RWPE2 (cell line): Measurements from ENCODE around the gene LBX2.
A peak's percentile ranks its signal among the peaks of the same experiment; 100 is the strongest.

Source experiments
- ATAC-seq: fragments of 200-7000 bp; cut with Tn5 transposase; 3 replicates; pipeline ENCODE4 v1.9.1; 2021; ENCODE audit warnings: low read depth
- DNase-seq: peaks from one replicate; pipeline ENCODE4 v3.0.0-alpha.2; 2020; ENCODE audit warnings: low spot score
- H3K27ac ChIP-seq: fragments of 450-650 bp; 2 replicates; pipeline ENCODE4 v1.5.1; 2017; ENCODE audit warnings: mild to moderate bottlenecking; ENCODE audit not compliant: poor library complexity, severe bottlenecking
- H3K27me3 ChIP-seq: fragments of 250-450 bp; sonication (Bioruptor Pico); 2 replicates; pipeline ENCODE4 v1.5.1; 2021; ENCODE audit warnings: mild to moderate bottlenecking, moderate library complexity; ENCODE audit not compliant: insufficient read depth, poor library complexity, severe bottlenecking
- H3K36me3 ChIP-seq: fragments of 250-450 bp; sonication (Bioruptor Pico); 2 replicates; pipeline ENCODE4 v1.5.1; 2020; ENCODE audit warnings: low read depth, mild to moderate bottlenecking, moderate library complexity
- H3K4me1 ChIP-seq: fragments of 250-450 bp; sonication (Bioruptor Pico); 2 replicates; pipeline ENCODE4 v1.5.1; 2021; ENCODE audit warnings: mild to moderate bottlenecking, moderate library complexity; ENCODE audit not compliant: insufficient read depth, poor library complexity, severe bottlenecking
- H3K4me3 ChIP-seq: fragments of 250-450 bp; sonication (Bioruptor Pico); 2 replicates; pipeline ENCODE4 v1.5.1; 2021; ENCODE audit warnings: mild to moderate bottlenecking, moderate library complexity; ENCODE audit not compliant: severe bottlenecking
- H3K9me3 ChIP-seq: fragments of 250-450 bp; sonication (Bioruptor Pico); 2 replicates; pipeline ENCODE4 v1.5.1; 2021; ENCODE audit warnings: mild to moderate bottlenecking, moderate library complexity; ENCODE audit not compliant: severe bottlenecking
- TF ChIP-seq, protein P1 (sequence below): fragments of 450-650 bp; IDR thresholded peaks from one replicate; pipeline ENCODE4 v1.5.1; 2017; ENCODE audit warnings: mild to moderate bottlenecking, moderate library complexity; ENCODE audit not compliant: poor library complexity, severe bottlenecking

The LBX2 gene

DNA sequence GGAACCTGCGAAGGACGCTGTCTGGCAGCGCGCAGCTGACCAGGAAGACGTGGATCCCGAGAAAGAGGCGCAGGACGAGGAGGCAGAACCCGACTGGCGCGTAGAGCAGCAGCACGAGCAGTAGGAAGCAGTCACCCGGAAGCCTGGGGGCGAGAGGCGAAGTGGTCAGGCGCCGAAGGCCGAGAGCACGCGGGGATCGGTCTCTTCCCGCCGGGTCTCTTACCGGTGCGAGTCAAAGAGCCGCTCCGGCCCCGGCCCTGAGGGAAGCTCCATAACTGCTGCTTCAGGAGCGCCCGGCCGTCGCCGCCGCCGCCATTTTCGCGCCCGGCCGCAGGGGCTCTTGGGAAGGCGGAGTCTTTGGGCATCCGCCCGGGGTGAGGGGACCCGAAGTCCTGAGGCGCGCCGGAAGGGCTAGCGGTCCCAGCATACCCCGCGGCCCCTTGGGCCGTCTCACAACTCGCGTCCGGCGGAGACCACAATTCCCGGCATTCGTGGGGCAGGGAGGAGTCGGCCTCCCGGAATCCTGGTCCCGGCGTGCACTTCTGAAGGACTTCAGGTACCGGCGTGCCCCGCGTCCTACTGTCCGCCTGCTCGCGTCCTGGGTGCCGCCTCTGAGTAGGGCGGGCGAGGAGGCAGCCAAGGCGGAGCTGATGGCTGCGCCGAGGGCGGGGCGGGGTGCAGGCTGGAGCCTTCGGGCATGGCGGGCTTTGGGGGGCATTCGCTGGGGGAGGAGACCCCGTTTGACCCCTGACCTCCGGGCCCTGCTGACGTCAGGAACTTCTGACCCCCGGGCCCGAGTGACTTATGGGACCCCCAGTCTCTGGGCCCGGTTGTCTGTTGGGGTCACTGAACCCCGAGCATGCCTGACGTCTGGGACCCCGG is 30.2 kb upstream of the LBX2 start, which contains the start of the genes AUP1 and HTRA2:
AUP1 (minus strand) TSS at position 350 of the 882 bp plus-strand sequence; CDS start at position 273, 77 bp downstream.
HTRA2 (plus strand) TSS at position 577 of the 882 bp plus-strand sequence; CDS start at position 651, 74 bp downstream.
- Histone ChIP-seq H3K36me3 (peaks cover 42% of the 10 kb centered on the region), H3K27me3 (no peaks in the 10 kb centered on the region), H3K4me3 (peak within 1 kb of the TSS; percentile 87), H3K9me3 (no peaks in the 10 kb centered on the region), H3K27ac (peak within 1 kb of the TSS; percentile 57), H3K4me1 (peaks cover 2% of the 10 kb centered on the region)
- TF ChIP-seq, protein P1, sequence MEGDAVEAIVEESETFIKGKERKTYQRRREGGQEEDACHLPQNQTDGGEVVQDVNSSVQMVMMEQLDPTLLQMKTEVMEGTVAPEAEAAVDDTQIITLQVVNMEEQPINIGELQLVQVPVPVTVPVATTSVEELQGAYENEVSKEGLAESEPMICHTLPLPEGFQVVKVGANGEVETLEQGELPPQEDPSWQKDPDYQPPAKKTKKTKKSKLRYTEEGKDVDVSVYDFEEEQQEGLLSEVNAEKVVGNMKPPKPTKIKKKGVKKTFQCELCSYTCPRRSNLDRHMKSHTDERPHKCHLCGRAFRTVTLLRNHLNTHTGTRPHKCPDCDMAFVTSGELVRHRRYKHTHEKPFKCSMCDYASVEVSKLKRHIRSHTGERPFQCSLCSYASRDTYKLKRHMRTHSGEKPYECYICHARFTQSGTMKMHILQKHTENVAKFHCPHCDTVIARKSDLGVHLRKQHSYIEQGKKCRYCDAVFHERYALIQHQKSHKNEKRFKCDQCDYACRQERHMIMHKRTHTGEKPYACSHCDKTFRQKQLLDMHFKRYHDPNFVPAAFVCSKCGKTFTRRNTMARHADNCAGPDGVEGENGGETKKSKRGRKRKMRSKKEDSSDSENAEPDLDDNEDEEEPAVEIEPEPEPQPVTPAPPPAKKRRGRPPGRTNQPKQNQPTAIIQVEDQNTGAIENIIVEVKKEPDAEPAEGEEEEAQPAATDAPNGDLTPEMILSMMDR: no peak
- DNase-seq (peak; percentile 99), ATAC-seq (peak; percentile 94)

- Histone ChIP-seq H3K27ac (peak overlapping the region; percentile 57), H3K4me1 (peaks cover 2% of the 10 kb centered on the region), H3K27me3 (no peaks in the 10 kb centered on the region), H3K9me3 (no peaks in the 10 kb centered on the region), H3K4me3 (peak overlapping the region; percentile 87), H3K36me3 (peaks cover 42% of the 10 kb centered on the region)
- TF ChIP-seq, protein P1: no peak
- ATAC-seq (no peak), DNase-seq (no peak)
Measured at GRCh38 chr2:74528600-74529356, 29.4 kb upstream of the LBX2 start.

DNA sequence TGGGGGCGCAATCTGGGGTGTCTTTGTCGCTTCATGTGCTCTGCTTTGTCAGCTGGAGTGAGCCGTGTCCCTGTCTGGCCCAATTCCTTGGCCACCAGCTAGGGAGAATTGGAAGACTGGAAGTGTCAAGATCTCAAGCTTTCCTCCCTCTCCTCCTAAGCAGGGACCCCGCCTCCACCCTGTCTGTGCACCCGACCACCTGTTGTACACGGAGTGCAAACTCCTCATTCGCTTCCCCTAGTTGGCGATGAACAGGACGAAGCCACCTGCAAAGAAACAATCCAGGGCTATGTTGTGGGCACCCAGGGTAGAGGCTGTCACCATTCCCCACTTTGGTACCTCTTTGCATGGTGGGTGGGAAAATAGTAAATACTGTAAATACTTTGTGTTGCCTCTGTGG is 28.3 kb upstream of the LBX2 start:
- H3K36me3 ChIP-seq: peaks cover 40% of the 10 kb centered on the region
- TF ChIP-seq, protein P1: no peak
- ATAC-seq (no peak), DNase-seq (no peak)
- H3K9me3 ChIP-seq: no peaks in the 10 kb centered on the region
- no peaks in the 10 kb centered on the region for H3K27me3 ChIP-seq
- H3K4me1 ChIP-seq: peaks cover 2% of the 10 kb centered on the region
- no peak overlapping the region for H3K27ac ChIP-seq
- no peak overlapping the region for H3K4me3 ChIP-seq

GRCh38 chr2:74526649-74527230 is 27.3 kb upstream of the LBX2 start:
- peaks cover 2% of the 10 kb centered on the region for H3K4me1 ChIP-seq
- TF ChIP-seq, protein P1: no peak
- ATAC-seq (no peak), DNase-seq (no peak)
- no peak overlapping the region for H3K27ac ChIP-seq
- H3K27me3 ChIP-seq: no peaks in the 10 kb centered on the region
- no peaks in the 10 kb centered on the region for H3K9me3 ChIP-seq
- peaks cover 31% of the 10 kb centered on the region for H3K36me3 ChIP-seq
- H3K4me3 ChIP-seq: no peak overlapping the region
